Measurements from ENCODE around the gene PRKG1. TPM values are rescaled to one million over a fixed set of nuclear protein-coding genes. Genes with fewer than 3 reads are reported as not detected.

Gene PRKG1
- total and polyA plus RNA-seq, 2 of the 8 experiments (the other 6 are each of a cell fraction or from before 2014, with no cell fraction given) = 4.2 to 15.2 TPM

GRCh38 chr10:51090190-51090589, 15.9 kb downstream of the PRKG1 start (continued):
- TF ChIP-seq TAF7 (optimal IDR thresholded peaks at IDR 0.05; ENCODE audit: borderline replicate concordance, low read depth, low read length) (no peak), POLR2A (IDR thresholded peaks at IDR 0.05; ENCODE audit: control extremely low read depth in 1 of 2, low read depth in 2 of 2, low read length in 2 of 2) (no peak), MAFK (IDR thresholded peaks at IDR 0.05; ENCODE audit: low read depth, low read length) (no peak)

Data from H1 (cell line).